Activated CD8-positive, alpha-beta memory T cell treated with anti-CD3 and anti-CD28 coated beads, Interleukin-2, amount 50 U/mL, for 1 hour (primary cell): ENCODE data around the gene CATSPERD.
"Not testable (repeated sequence)": the region's sequence is repeated elsewhere in the genome, so short reads cannot be mapped to it uniquely, and the experiment has no call there.

Experiments
- DNase-seq: peaks from one replicate; pipeline ENCODE4 v3.0.0-alpha.2; 2020; ENCODE audit errors: extremely low read depth

CATSPERD gene

DNA sequence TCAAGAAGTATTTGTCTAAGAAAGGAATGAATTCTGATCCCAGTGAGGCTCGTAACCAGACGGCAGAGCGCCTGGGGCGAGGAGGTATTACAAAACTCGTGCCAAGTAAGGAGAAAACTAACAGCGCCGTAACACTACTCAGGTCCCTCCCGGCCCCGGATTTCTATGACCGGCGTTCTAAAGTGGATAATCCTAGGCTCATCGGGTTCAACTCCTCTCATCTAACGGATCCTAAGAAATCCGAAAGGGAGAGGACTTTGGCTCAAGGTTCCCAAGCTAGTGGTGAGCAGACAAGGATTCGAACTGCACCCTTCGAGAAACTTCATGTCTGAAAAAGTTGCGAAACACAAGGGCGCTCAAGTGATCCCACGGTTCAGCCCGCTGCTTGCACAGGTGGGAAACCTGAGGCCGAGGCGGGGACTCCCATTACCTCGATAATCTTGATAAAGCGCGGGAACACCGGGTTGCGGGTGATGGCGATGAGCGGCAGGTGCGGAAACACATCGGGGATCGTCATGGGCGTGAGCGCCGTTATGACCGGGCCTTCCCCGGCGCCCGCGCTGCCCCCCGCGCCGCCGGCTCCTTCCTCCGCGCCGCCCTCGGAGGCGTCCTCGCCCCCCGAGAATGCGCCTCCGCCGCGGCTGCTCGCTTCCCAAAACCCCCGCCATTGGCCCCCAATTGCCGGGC, 1.0 kb upstream of the CATSPERD start:
- no peak for DNase-seq

- no peak for DNase-seq
Observed at GRCh38 chr19:5727453-5728050, 7.1 kb downstream of the CATSPERD start.

DNA sequence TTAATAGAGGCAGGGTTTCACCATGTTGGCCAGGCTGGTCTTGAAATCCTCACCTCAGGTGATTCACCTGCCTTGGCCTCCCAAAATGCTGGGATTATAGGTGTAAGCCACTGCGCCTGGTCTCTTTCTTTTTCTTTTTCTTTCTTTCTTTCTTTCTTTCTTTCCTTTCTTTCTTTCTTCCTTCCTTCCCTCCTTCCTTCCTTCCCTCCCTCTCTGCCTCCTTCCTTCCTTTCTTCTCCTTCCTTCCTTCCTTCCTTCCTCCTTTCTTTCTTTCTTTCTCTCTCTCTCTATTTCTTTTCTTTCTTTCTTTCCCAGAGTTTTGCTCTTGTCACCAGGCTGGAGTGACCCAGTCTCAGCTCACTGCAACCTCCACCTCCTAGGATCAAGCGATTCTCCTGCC, 12.7 kb downstream of the CATSPERD start:
- DNase-seq, result not testable (repeated sequence)

DNA sequence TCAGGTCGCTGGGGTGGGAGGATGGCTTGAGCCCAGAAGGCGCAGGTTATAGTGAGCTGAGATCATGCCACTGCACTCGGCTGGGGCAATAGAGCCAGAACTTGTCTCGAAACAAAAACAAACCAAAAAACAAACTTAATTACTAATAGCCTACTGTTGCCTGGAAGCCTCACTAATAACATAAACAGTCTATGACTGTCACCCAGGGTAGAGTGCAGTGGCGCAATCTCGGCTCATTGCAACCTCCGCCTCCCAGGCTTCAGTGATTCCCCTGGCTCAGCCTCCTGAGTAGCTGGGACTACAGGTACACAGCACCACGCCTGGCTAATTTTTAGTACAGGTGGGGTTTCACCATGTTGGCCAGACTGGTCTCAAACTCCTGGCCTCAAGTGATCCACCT, 18.0 kb downstream of the CATSPERD start:
- DNase-seq, result no peak

- no peak for DNase-seq
Observed at GRCh38 chr19:5742051-5742450, 21.6 kb downstream of the CATSPERD start.

GRCh38 chr19:5743630-5744029, 23.2 kb downstream of the CATSPERD start:
- DNase-seq, result no peak

DNA sequence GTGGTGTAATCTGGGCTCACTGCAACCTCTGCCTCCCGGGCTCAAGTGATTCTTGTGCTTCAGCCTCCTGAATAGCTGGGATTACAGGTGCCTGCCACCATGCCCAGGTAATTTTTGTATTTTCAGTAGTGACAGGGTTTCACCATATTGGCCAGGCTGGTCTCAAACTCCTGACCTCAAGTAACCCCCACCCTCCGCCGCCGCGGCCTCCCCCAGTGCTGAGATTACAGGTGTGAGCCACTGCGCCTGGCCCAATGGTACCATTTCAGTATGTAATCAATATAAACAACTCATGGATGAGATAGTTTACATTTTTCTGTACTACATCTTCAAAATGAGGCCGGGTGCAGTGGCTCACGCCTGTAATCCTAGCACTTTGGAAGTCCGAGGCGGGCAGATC, 24.6 kb downstream of the CATSPERD start:
- DNase-seq, result not testable (repeated sequence)

GRCh38 chr19:5748920-5749319, 28.5 kb downstream of the CATSPERD start:
- DNase-seq, result not testable (repeated sequence)

DNA sequence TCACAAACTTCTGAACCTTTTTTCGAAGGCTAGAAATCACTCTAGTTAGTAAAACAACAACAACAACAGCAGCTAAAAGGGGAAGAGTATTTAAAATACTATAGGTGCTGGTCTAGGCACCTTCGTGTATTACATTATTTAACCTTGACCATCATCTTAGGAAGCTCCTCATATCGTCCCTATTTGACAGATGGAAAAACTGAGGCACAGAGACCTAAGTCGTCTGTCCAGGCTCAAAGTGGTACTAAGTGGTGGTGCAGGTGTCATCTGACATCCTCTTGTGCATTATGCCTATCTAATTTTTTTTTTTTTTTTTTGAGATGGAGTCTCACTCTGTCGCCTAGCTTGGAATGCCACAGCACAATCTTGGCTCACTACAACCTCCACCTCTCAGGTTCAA, 29.1 kb downstream of the CATSPERD start:
- no peak for DNase-seq

GRCh38 chr19:5751709-5752108, 31.3 kb downstream of the CATSPERD start:
- no peak for DNase-seq

GRCh38 chr19:5753743-5754142, 33.3 kb downstream of the CATSPERD start:
- no peak for DNase-seq

GRCh38 chr19:5762608-5763217, 42.3 kb downstream of the CATSPERD start:
- no peak for DNase-seq

- no peak for DNase-seq
Observed at GRCh38 chr19:5765220-5765619, 44.8 kb downstream of the CATSPERD start.

GRCh38 chr19:5767949-5768348, 47.5 kb downstream of the CATSPERD start:
- no peak for DNase-seq

DNA sequence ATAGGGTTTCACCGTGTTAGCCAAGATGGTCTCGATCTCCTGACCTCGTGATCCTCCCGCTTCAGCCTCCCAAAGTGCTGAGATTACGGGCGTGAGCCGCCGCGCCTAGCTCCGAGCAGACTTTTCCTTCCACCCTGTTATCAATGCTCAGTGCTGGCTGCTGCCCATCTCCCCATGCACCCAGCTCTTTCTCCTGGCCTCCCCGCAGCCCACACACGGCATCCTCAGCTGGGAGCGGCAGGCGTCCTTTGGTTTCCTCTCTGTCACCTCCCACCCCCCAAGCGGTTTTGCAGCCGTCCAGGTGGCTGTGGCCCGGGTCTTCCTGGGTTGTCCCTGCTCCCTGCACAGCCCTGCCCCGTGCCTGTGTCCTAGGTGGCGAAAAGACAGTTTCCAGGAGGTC, 52.0 kb downstream of the CATSPERD start:
- DNase-seq, result no peak

DNA sequence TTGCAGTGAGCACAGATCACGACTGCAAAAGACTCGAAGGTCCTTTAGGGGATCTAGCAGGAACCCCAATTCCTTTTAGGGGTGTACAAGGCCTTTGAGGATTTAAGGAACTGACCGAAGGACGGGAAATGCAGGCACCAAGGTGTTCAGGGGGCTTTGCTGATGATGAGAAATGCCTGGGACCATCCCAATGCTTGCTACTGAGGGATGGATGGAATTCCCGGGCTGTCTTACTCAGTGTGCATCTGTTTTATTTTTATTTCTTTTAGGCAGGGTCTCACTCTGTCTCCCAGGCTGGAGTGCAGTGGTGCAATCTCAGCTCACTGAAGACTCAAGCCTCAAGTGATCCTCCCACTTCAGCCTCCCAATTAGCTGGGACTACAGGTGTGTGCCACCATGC, 52.8 kb downstream of the CATSPERD start:
- no peak for DNase-seq

DNA sequence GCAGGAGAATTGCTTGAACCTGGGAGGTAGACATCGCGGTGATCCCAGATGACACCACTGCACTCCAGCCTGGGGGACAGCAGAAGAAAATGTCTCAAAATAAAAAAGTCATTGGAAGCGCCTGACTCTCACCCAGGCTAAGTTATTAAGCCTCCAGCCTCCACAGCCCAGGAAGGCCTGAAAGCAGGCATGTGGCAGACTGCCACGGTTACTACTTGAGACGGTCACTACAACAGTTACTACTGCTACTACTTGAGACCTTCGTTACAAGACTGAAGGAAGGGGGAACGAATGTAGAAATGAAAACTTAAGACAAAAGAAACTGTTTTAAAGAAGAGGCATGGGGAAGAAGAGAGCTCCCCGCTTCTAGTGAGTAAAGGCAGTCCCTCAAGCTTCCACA, 54.5 kb downstream of the CATSPERD start:
- DNase-seq, result no peak

DNA sequence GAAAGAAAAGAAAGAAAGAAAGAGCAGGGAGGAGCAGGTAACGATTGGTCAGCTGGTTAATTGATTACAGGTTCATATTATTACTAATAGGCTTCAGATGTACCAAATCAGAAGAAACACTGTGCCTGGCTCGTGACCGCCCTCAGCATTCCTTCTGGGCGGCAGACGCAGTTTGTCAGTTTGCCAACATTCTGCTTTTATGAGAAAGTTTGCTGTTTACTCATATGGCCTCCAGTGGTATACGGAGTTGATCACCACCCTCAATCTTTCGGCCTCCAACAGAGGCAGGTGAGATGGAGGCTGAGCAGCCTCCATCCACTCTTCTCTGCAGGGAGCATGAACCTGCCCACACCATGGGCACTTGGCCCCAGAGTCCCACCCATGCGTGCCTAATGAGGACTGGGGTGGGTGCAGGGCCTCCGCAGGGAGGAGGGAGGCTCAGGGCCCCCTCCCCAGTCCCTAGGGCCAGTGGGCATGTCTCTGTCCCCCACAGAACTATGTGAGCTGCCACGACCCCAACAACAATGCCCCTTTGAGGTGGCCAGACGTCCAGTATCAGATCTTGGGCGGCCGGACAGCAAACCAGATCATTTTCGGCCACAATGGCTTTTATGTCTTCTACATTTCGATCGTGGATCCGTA, 55.4 kb downstream of the CATSPERD start:
- no peak for DNase-seq

DNA sequence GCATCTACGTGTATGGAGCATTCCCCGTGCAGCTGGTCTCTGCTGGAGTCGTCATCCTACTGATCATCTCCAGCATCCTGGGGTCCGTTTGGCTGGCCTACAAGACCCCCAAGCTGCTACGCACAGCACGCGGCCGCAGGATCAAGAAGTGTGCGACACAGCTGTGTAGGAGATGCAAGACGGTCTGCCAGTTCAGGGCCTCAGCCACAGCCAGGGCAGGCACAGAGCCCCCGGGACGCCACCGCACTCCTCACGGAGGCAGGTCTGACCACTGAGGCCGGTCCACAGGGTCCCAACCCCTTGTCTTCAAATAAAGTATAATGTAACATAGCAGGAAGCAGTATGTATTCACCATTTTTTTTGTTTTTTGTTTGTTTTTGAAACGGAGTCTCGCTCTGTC, 58.0 kb downstream of the CATSPERD start:
- no peak for DNase-seq

DNA sequence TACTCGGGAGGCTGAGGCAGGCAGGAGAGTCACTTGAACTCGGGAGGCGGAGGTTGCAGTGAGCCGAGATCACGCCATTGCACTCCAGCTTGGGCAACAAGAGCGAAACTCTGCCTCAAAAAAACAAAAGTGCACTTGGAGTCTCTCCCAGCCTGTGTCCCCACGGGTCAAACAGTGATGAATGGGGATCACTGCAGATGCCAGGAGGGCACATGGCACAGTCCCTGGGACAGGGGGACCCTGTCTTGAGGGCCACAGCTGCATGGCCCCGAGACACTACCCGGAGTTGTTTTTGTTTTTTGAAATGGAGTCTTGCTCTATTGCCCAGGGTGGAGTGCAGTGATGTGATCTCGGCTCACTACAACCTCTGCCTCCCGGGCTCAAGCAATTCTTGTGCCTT, 60.5 kb downstream of the CATSPERD start:
- not testable (repeated sequence) for DNase-seq

- no peak for DNase-seq
Observed at GRCh38 chr19:5782322-5782721, 61.9 kb downstream of the CATSPERD start.

- no peak for DNase-seq
Observed at GRCh38 chr19:5782945-5783919, 62.8 kb downstream of the CATSPERD start.
